H9 (cell line): ENCODE results near the gene ANKRD44. TPM values are rescaled to one million over a fixed set of nuclear protein-coding genes. Genes with fewer than 3 reads are reported as not detected.

Experiments
- DNase-seq: peaks from one replicate; pipeline ENCODE4 v3.0.0-alpha.2; 2017
- H2AFZ ChIP-seq: one replicate; pipeline ENCODE4 v1.6.1; 2013; ENCODE audit warnings: mild to moderate bottlenecking, low read length, control low read depth, moderate library complexity
- H2AK5ac ChIP-seq: 2 replicates; pipeline ENCODE4 v1.6.1; 2013; ENCODE audit warnings: low read length, control low read depth, mixed read lengths; ENCODE audit not compliant: insufficient read length
- H2BK120ac ChIP-seq: one replicate; pipeline ENCODE4 v1.6.1; 2013; ENCODE audit warnings: low read depth, mild to moderate bottlenecking, low read length, control low read depth, inconsistent platforms; ENCODE audit not compliant: poor library complexity, severe bottlenecking
- H2BK12ac ChIP-seq: 2 replicates; pipeline ENCODE4 v1.6.1; 2013; ENCODE audit warnings: low read length, control low read depth, mixed read lengths, low read depth; ENCODE audit not compliant: insufficient read length
- H2BK15ac ChIP-seq: 2 replicates; pipeline ENCODE4 v1.6.1; 2013; ENCODE audit warnings: low read depth, low read length, control low read depth
- H2BK20ac ChIP-seq: one replicate; pipeline ENCODE4 v1.6.1; 2013; ENCODE audit warnings: low read depth, mild to moderate bottlenecking, low read length, control low read depth, inconsistent platforms; ENCODE audit not compliant: poor library complexity, severe bottlenecking
- H2BK5ac ChIP-seq: 2 replicates; pipeline ENCODE4 v1.6.1; 2013; ENCODE audit warnings: low read length, control low read depth, mixed read lengths; ENCODE audit not compliant: insufficient read length
- H3K14ac ChIP-seq: 2 replicates; pipeline ENCODE4 v1.6.1; 2013; ENCODE audit warnings: low read length, control low read depth; ENCODE audit not compliant: insufficient read depth
- H3K18ac ChIP-seq: 2 replicates; pipeline ENCODE4 v1.6.1; 2013; ENCODE audit warnings: low read depth, mild to moderate bottlenecking, mixed read lengths, low read length, control low read depth; ENCODE audit not compliant: insufficient read length
- H3K23ac ChIP-seq: 2 replicates; pipeline ENCODE4 v1.6.1; 2013; ENCODE audit warnings: low read length, control low read depth, mixed read lengths, low read depth; ENCODE audit not compliant: insufficient read length
- H3K23me2 ChIP-seq: 2 replicates; pipeline ENCODE4 v1.6.1; 2013; ENCODE audit warnings: low read depth, mild to moderate bottlenecking, mixed read lengths, low read length, control low read depth; ENCODE audit not compliant: insufficient read length, poor library complexity, severe bottlenecking
- H3K27ac ChIP-seq: 2 replicates; pipeline ENCODE4 v1.5.1; 2013; ENCODE audit warnings: low read length, control low read depth, mixed read lengths, low read depth; ENCODE audit not compliant: insufficient read length
- H3K27me3 ChIP-seq: 2 replicates; pipeline ENCODE4 v1.6.1; 2013; ENCODE audit warnings: low read length, control low read depth, inconsistent platforms; ENCODE audit not compliant: insufficient read depth
- H3K4ac ChIP-seq: 2 replicates; pipeline ENCODE4 v1.6.1; 2013; ENCODE audit warnings: low read depth, mild to moderate bottlenecking, control low read depth, inconsistent platforms, low read length, moderate library complexity
- H3K4me1 ChIP-seq: 2 replicates; pipeline ENCODE4 v1.6.1; 2013; ENCODE audit warnings: low read length, control low read depth, inconsistent platforms; ENCODE audit not compliant: insufficient read depth
- H3K4me2 ChIP-seq: 2 replicates; pipeline ENCODE4 v1.6.1; 2013; ENCODE audit warnings: low read length, control low read depth, mixed read lengths; ENCODE audit not compliant: insufficient read length, insufficient read depth
- H3K56ac ChIP-seq: 2 replicates; pipeline ENCODE4 v1.6.1; 2013; ENCODE audit warnings: low read depth, mild to moderate bottlenecking, mixed read lengths, low read length, control low read depth; ENCODE audit not compliant: insufficient read length
- H3K79me1 ChIP-seq: 2 replicates; pipeline ENCODE4 v1.6.1; 2013; ENCODE audit warnings: low read depth, mild to moderate bottlenecking, moderate library complexity, low read length, control low read depth, inconsistent platforms; ENCODE audit not compliant: insufficient read depth, poor library complexity, severe bottlenecking
- H3K79me2 ChIP-seq: 2 replicates; pipeline ENCODE4 v1.6.1; 2013; ENCODE audit warnings: low read length, control low read depth, inconsistent platforms; ENCODE audit not compliant: insufficient read depth
- H3K9ac ChIP-seq: 2 replicates; pipeline ENCODE4 v1.6.1; 2013; ENCODE audit warnings: low read length, control low read depth, mixed read lengths; ENCODE audit not compliant: insufficient read length; ENCODE audit errors: extremely low read depth
- H3K9me3 ChIP-seq: one replicate; pipeline ENCODE4 v1.6.1; 2013; ENCODE audit warnings: low read depth, low read length, inconsistent platforms; ENCODE audit not compliant: control insufficient read depth
- H3T11ph ChIP-seq: one replicate; pipeline ENCODE4 v1.6.1; 2013; ENCODE audit warnings: mild to moderate bottlenecking, low read length, control low read depth, inconsistent platforms
- H4K20me1 ChIP-seq: one replicate; pipeline ENCODE4 v1.6.1; 2013; ENCODE audit not compliant: control insufficient read depth, insufficient read length, insufficient read depth
- H4K5ac ChIP-seq: 2 replicates; pipeline ENCODE4 v1.6.1; 2013; ENCODE audit warnings: low read depth, mild to moderate bottlenecking, mixed read lengths, low read length, control low read depth; ENCODE audit not compliant: insufficient read length
- H4K8ac ChIP-seq: replicated peaks from 2 replicates; pipeline ENCODE4 v1.6.1; 2013; ENCODE audit warnings: low read length, control low read depth, mixed read lengths, low read depth; ENCODE audit not compliant: insufficient read length
- H4K91ac ChIP-seq: 2 replicates; pipeline ENCODE4 v1.6.1; 2013; ENCODE audit warnings: low read depth, mild to moderate bottlenecking, moderate library complexity, mixed read lengths, low read length, control low read depth; ENCODE audit not compliant: insufficient read length
- H3K27ac Mint-ChIP-seq, 3 experiments: 2 replicates in 2 of 3; 3 replicates in 1 of 3; pipeline ENCODE4 v1.8.0; 2020 to 2021; ENCODE audit warnings: mixed read lengths in 3 of 3, mild to moderate bottlenecking in 1 of 3, moderate library complexity in 1 of 3
- H3K27me3 Mint-ChIP-seq: 2 replicates; pipeline ENCODE4 v1.8.0; 2021; ENCODE audit warnings: low read depth, mild to moderate bottlenecking, moderate library complexity, mixed read lengths
- H3K36me3 Mint-ChIP-seq, 3 experiments: 2 replicates in 2 of 3; 3 replicates in 1 of 3; pipeline ENCODE4 v1.8.0; 2020 to 2021; ENCODE audit warnings: low read depth in 3 of 3, mixed read lengths in 3 of 3; ENCODE audit not compliant: insufficient read depth in 1 of 3
- H3K4me1 Mint-ChIP-seq, 2 experiments: 2 replicates each; pipeline ENCODE4 v1.8.0; 2020; ENCODE audit warnings: mixed read lengths in 2 of 2
- H3K4me3 Mint-ChIP-seq, 2 experiments: 2 replicates in 1 of 2; 3 replicates in 1 of 2; pipeline ENCODE4 v1.8.0; 2020 to 2021; ENCODE audit warnings: mild to moderate bottlenecking in 2 of 2, mixed read lengths in 2 of 2, moderate library complexity in 1 of 2
- H3K9me3 Mint-ChIP-seq, 2 experiments: 2 replicates in 1 of 2; 3 replicates in 1 of 2; pipeline ENCODE4 v1.8.0; 2020; ENCODE audit warnings: mild to moderate bottlenecking in 2 of 2, mixed read lengths in 2 of 2, moderate library complexity in 1 of 2
- CTCF ChIP-seq: fragments of 200-600 bp; sonication (generic); conservative IDR thresholded peaks from 3 replicates; pipeline ENCODE4 v1.8.0; 2021; ENCODE audit warnings: antibody characterized with exemption, mild to moderate bottlenecking
- WGBS: extraction: QIAGEN DNeasy Blood & Tissue Kit; methylation state at CpG from one replicate; pipeline ENCODE4 v1.1.7; 2013; ENCODE audit warnings: missing lambda C conversion rate, low lambda C conversion rate, mixed read lengths; ENCODE audit not compliant: insufficient read length; ENCODE audit errors: extremely low coverage; 5-methylcytosine and 5-hydroxymethylcytosine counted together
- total RNA-seq: library from RNA; stranded (reverse); gene quantifications from 2 replicates; pipeline ENCODE4 v1.2.1, GENCODE V29; 2021

ANKRD44 gene
- total RNA-seq, 1 experiment from 2014 or later, result 1.9 TPM

- Histone ChIP-seq H4K5ac (no peak overlapping the region), H3K9me3 (no peaks in the 10 kb centered on the region)
Measured at GRCh38 chr2:197281421-197281820, 29.2 kb downstream of the ANKRD44 start.

More at GRCh38 chr2:197281421-197281820, 29.2 kb downstream of the ANKRD44 start:
- H2BK120ac ChIP-seq, result no peak overlapping the region
- no peak overlapping the region for H2AFZ ChIP-seq
- no peak for TF ChIP-seq CTCF
- no peak overlapping the region for H3K56ac ChIP-seq
- Mint-ChIP-seq H3K27me3 (no peaks in the 10 kb centered on the region), H3K36me3 (no peaks in the 10 kb centered on the region), H3K27ac (no peak overlapping the region; a peak in 1 of 7 replicates), H3K9me3 (no peaks in the 10 kb centered on the region), H3K4me3 (no peak overlapping the region), H3K4me1 (peaks cover 6 to 11% of the 10 kb centered on the region in 2 experiments)
- H3K27me3 ChIP-seq, result no peaks in the 10 kb centered on the region; the same call in 1 of the 2 replicates
- no peak overlapping the region for H3K4ac ChIP-seq
- no peak overlapping the region for H4K8ac ChIP-seq
- H3K79me1 ChIP-seq, result no peaks in the 10 kb centered on the region
- H3K79me2 ChIP-seq, result no peaks in the 10 kb centered on the region
- H3K27ac ChIP-seq, result no peak overlapping the region
- no peak overlapping the region for H2BK12ac ChIP-seq
- H3T11ph ChIP-seq, result no peak overlapping the region
- no peak overlapping the region for H3K4me2 ChIP-seq
- H3K23ac ChIP-seq, result no peak overlapping the region
- H2BK5ac ChIP-seq, result no peak overlapping the region
- H3K4me1 ChIP-seq, result no peaks in the 10 kb centered on the region
- WGBS, result no CpG with 5 or more reads among the region's 2 CpGs
- DNase-seq, result no peak
- no peak overlapping the region for H4K91ac ChIP-seq
- no peak overlapping the region for H2AK5ac ChIP-seq
- no peaks in the 10 kb centered on the region for H3K23me2 ChIP-seq
- H2BK15ac ChIP-seq, result no peak overlapping the region
- no peak overlapping the region for H3K18ac ChIP-seq
- no peak overlapping the region for H2BK20ac ChIP-seq
- no peaks in the 10 kb centered on the region for H4K20me1 ChIP-seq
- H3K9ac ChIP-seq, result no peak overlapping the region
- H3K14ac ChIP-seq, result no peak overlapping the region
